GM12878 (cell line): ENCODE results near the gene CHIT1. TPM values are rescaled to one million over a fixed set of nuclear protein-coding genes. Genes with fewer than 3 reads are reported as not detected.

Experiments used
- ATAC-seq: fragments of 200-7000 bp; cut with Tn5 transposase; 3 replicates; pipeline ENCODE4 v1.9.1; 2020; ENCODE audit warnings: mild to moderate bottlenecking, moderate library complexity
- BruUV-seq: library from RNA; stranded (reverse); fragments of 400-500 nt; replicated peaks from 2 replicates; lab custom pipeline; 2021; lab: Mats Ljungman, UMichigan
- CTCF ChIA-PET: fragments of 300-600 bp; sonication (Branson Sonifier 250); formaldehyde crosslinking; extraction: SDS; loops from one replicate; lab custom pipeline; 2021; ENCODE audit warnings: inconsistent platforms; lab: Yijun Ruan, JAX
- POLR2A ChIA-PET: fragments of 350-600 bp; formaldehyde crosslinking; extraction: SDS; loops from one replicate; lab custom pipeline; 2021; ENCODE audit warnings: inconsistent platforms; lab: Charles Lee
- RAD21 ChIA-PET: fragments of 300-600 bp; sonication (Branson Sonifier 250); formaldehyde crosslinking; loops from one replicate; lab custom pipeline; 2023; ENCODE audit warnings: antibody characterized with exemption; ENCODE audit not compliant: unreplicated experiment; lab: Charles Lee
- SMC1A ChIA-PET: fragments of 300-600 bp; sonication (Branson Sonifier 250); formaldehyde crosslinking; loops from one replicate; lab custom pipeline; 2023; ENCODE audit not compliant: unreplicated experiment, uncharacterized antibody; lab: Charles Lee
- DNase-seq: peaks from one replicate; pipeline ENCODE4 v3.0.0-alpha.2; 2011; ENCODE audit warnings: low read depth, low spot score
- FAIRE-seq: peaks from 3 replicates; lab custom pipeline; 2011; peaks lifted over from hg19 to GRCh38; lab: Jason Lieb, UNC
- H2AFZ ChIP-seq: 2 replicates; pipeline ENCODE4 v1.6.0; 2011; ENCODE audit warnings: low read depth, low read length, control low read depth; ENCODE audit not compliant: control insufficient read depth
- H3K27ac ChIP-seq: 2 replicates; pipeline ENCODE4 v1.5.1; 2011; ENCODE audit warnings: control low read depth; ENCODE audit not compliant: control insufficient read depth, insufficient read depth
- H3K27me3 ChIP-seq, 2 experiments: replicated peaks in 1 of 2; 2 replicates each; pipeline versions ENCODE4 v1.6.0 to v1.6.1; 2011; ENCODE audit warnings: low read length in 1 of 2; ENCODE audit not compliant: control insufficient read depth in 2 of 2, insufficient read depth in 2 of 2
- H3K36me3 ChIP-seq, 2 experiments: 2 replicates each; pipeline ENCODE4 v1.5.1; 2011; ENCODE audit warnings: low read length in 1 of 2; ENCODE audit not compliant: control insufficient read depth in 2 of 2, insufficient read depth in 2 of 2
- H3K4me1 ChIP-seq: 2 replicates; pipeline ENCODE4 v1.6.1; 2011; ENCODE audit warnings: mild to moderate bottlenecking, low read length, moderate library complexity, mixed read lengths; ENCODE audit not compliant: control insufficient read depth, insufficient read depth
- H3K4me2 ChIP-seq: 2 replicates; pipeline ENCODE4 v1.6.0; 2011; ENCODE audit warnings: control low read depth; ENCODE audit not compliant: control insufficient read depth, insufficient read depth
- H3K4me3 ChIP-seq: fragments of 200-600 bp; sonication (generic); 2 replicates; pipeline ENCODE4 v1.5.1; 2016
- H3K79me2 ChIP-seq: 2 replicates; pipeline ENCODE4 v1.6.0; 2011; ENCODE audit warnings: low read length; ENCODE audit not compliant: control insufficient read depth, insufficient read depth
- H3K9ac ChIP-seq: 2 replicates; pipeline ENCODE4 v1.8.0; 2011; ENCODE audit warnings: low read length, control low read depth, mixed read lengths; ENCODE audit not compliant: control insufficient read depth, insufficient read depth
- H3K9me3 ChIP-seq: replicated peaks from 3 replicates; pipeline ENCODE4 v1.5.1; 2011; ENCODE audit warnings: mild to moderate bottlenecking, low read length; ENCODE audit not compliant: control insufficient read depth, insufficient read depth
- H4K20me1 ChIP-seq: 2 replicates; pipeline ENCODE4 v1.6.0; 2011; ENCODE audit not compliant: control insufficient read depth, insufficient read depth
- BHLHE40 ChIP-seq, 2 experiments: fragments of 450-650 bp in 1 of 2; IDR thresholded peaks; 2 replicates each; pipeline ENCODE4 v1.6.1; 2011 to 2017; ENCODE audit warnings: low read depth in 2 of 2, borderline replicate concordance in 1 of 2, improper control_type of control experiment in 1 of 2, low read length in 1 of 2, mild to moderate bottlenecking in 1 of 2
- WGBS: methylation state at CpG from one replicate; pipeline ENCODE4 v1.1.6; 2016; ENCODE audit warnings: low lambda C conversion rate; ENCODE audit not compliant: insufficient replicate concordance, insufficient coverage; ENCODE audit errors: missing lambda C conversion rate; 5-methylcytosine and 5-hydroxymethylcytosine counted together
- in situ Hi-C: fragments of 300-500 bp; cut with MboI; formaldehyde crosslinking; loops from 9 replicates; pipeline ENCODE4 v1.14.3; 2018; ENCODE audit warnings: mixed read lengths
- intact Hi-C: fragments of 100-400 bp; cut with micrococcal nuclease; formaldehyde crosslinking; loops from one replicate; pipeline ENCODE4 v1.14.2; 2022; ENCODE audit not compliant: unreplicated experiment
- polyA plus RNA-seq, 11 experiments: library from polyadenylated mRNA; depleted of rRNA in 4 of 11; unstranded in 6 of 11; stranded (reverse) in 5 of 11; fragments of >200 nt; fragmentation: Nextera tagmentation in 4 of 11; fragmentation: Illumina TruSeq in 1 of 11; extraction: Ambion mirVana in 4 of 11; extraction: Trizol in 1 of 11; gene quantifications; 1 replicate in 1 of 11; 2 replicates in 10 of 11; pipeline versions ENCODE4 v1.2.1 to v1.2.3, GENCODE V29; 2011 to 2016; ENCODE audit warnings: inconsistent platforms in 2 of 11, missing spikeins in 2 of 11, low read depth in 1 of 11
- total RNA-seq, 4 experiments: library from RNA; depleted of rRNA in 3 of 4; stranded (reverse); fragments of >200 nt in 3 of 4; fragmentation: Illumina TruSeq in 1 of 4; extraction: Trizol in 1 of 4; gene quantifications; 2 replicates each; pipeline versions ENCODE4 v1.2.1 to v1.2.3, GENCODE V29; 2013 to 2021
- TF ChIP-seq, protein P1 (sequence below): fragments of 450-650 bp; formaldehyde crosslinking; IDR thresholded peaks from 2 replicates; pipeline ENCODE4 v1.5.0; 2022; ENCODE audit warnings: mild to moderate bottlenecking, missing genetic modification characterization

CHIT1 gene
- total and polyA plus RNA-seq, 10 of the 15 experiments (the other 5 are each of a cell fraction or from before 2014, with no cell fraction given): 0.02 to 2.1 (median 0.76) TPM

DNA sequence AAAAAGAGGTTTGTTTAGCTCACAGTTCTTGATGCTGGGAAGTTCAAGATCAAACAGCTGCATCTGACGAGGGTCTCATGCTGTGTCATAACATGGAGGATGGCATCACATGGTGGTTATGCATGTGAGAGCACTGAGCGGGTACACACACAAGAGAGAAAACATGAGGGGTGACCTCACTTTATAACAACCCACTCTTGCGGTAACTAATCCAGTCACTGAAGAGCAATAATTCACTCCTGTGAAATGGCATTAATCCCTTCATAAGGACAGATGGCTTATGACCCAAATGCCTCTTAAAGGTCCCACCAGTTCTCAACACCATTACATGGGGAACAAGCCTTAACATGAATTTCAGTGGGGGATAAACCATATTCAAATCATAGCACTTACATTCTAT is 23.2 kb upstream of the CHIT1 start:
- in situ Hi-C loops: no loop called here
- BruUV-seq: no TSS peak
- peak; percentile 15; the same call in 2 of the 3 replicates for ATAC-seq
- no peak for DNase-seq
- no peak overlapping the region for H3K4me2 ChIP-seq
- H3K4me3 ChIP-seq: no peak overlapping the region
- POLR2A ChIA-PET: no interaction called here
- H3K36me3 ChIP-seq: no peaks in the 10 kb centered on the region
- SMC1A ChIA-PET: interaction anchor here (1.0 to 3.6 kb wide), 3 partner anchors 11 to 16 kb away, joined by 3 to 11 read pairs (median 5); no protein-coding TSS in a partner anchor
- H3K27ac ChIP-seq: no peak overlapping the region
- H3K4me1 ChIP-seq: no peaks in the 10 kb centered on the region
- FAIRE-seq: no peak
- intact Hi-C loops: no loop called here
- H3K27me3 ChIP-seq: no peaks in the 10 kb centered on the region
- no peaks in the 10 kb centered on the region for H3K79me2 ChIP-seq
- no peak overlapping the region for H2AFZ ChIP-seq
- no peaks in the 10 kb centered on the region for H4K20me1 ChIP-seq
- no peak overlapping the region for H3K9ac ChIP-seq
- TF ChIP-seq, protein P1, sequence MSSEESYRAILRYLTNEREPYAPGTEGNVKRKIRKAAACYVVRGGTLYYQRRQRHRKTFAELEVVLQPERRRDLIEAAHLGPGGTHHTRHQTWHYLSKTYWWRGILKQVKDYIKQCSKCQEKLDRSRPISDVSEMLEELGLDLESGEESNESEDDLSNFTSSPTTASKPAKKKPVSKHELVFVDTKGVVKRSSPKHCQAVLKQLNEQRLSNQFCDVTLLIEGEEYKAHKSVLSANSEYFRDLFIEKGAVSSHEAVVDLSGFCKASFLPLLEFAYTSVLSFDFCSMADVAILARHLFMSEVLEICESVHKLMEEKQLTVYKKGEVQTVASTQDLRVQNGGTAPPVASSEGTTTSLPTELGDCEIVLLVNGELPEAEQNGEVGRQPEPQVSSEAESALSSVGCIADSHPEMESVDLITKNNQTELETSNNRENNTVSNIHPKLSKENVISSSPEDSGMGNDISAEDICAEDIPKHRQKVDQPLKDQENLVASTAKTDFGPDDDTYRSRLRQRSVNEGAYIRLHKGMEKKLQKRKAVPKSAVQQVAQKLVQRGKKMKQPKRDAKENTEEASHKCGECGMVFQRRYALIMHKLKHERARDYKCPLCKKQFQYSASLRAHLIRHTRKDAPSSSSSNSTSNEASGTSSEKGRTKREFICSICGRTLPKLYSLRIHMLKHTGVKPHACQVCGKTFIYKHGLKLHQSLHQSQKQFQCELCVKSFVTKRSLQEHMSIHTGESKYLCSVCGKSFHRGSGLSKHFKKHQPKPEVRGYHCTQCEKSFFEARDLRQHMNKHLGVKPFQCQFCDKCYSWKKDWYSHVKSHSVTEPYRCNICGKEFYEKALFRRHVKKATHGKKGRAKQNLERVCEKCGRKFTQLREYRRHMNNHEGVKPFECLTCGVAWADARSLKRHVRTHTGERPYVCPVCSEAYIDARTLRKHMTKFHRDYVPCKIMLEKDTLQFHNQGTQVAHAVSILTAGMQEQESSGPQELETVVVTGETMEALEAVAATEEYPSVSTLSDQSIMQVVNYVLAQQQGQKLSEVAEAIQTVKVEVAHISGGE: no peak
- peak in 1 of 2 experiments; percentile 47; a peak in 2 of 4 replicates for TF ChIP-seq BHLHE40 (IDR thresholded peaks at IDR 0.05; ENCODE audit: borderline replicate concordance in 1 of 2, low read depth in 2 of 2, low read length in 1 of 2)
- H3K9me3 ChIP-seq: peaks cover 1% of the 10 kb centered on the region; the same call in 1 of the 3 replicates
- CTCF ChIA-PET: interaction anchor here (0.6 to 1.2 kb wide), 3 partner anchors 17 to 214 kb away, joined by 3 read pairs; no protein-coding TSS in a partner anchor
- RAD21 ChIA-PET: no interaction called here
- WGBS: 52% methylated on average over 3 of the region's 3 CpGs
